ENCODE measurements around the gene GAPDHS.

Gene GAPDHS

DNA sequence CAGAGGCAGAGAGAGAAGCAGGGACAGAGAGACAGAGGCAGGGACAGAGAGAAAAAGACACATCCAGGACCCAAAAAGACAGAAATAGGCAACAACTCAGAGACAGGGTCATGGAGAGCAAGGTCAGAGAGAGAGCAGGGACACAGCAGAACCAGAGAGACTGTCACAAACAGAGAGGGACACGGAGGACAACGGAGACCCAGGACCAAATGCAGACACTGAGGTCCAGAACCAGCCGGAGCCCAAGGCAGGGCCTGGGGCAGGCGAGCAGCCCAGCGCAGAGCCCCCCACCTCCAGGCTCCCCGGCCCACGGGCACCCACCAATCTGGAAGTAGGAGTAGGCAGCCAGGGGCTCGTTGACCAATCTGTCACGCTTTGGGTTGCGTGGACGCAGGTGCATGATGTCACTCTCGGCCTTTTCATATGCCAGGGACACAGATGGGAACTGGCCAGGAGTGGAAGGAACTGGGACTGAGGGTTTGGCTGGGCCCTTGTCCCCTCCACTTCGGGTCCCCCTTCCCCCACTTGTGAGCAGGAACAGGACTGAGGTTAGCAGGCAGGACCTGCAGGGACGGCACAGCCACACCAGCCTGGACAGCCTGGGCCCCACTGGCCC, 20.2 kb downstream of the GAPDHS start:
- Mint-ChIP-seq H3K27ac (no peak overlapping the region), H3K4me1 (peaks cover 5% of the 10 kb centered on the region), H3K27me3 (ENCODE audit: low read depth) (peaks cover 36% of the 10 kb centered on the region), H3K36me3 (ENCODE audit: low read depth) (no peaks in the 10 kb centered on the region), H3K9me3 (no peaks in the 10 kb centered on the region), H3K4me3 (no peak overlapping the region)
- TF ChIP-seq, protein P1, sequence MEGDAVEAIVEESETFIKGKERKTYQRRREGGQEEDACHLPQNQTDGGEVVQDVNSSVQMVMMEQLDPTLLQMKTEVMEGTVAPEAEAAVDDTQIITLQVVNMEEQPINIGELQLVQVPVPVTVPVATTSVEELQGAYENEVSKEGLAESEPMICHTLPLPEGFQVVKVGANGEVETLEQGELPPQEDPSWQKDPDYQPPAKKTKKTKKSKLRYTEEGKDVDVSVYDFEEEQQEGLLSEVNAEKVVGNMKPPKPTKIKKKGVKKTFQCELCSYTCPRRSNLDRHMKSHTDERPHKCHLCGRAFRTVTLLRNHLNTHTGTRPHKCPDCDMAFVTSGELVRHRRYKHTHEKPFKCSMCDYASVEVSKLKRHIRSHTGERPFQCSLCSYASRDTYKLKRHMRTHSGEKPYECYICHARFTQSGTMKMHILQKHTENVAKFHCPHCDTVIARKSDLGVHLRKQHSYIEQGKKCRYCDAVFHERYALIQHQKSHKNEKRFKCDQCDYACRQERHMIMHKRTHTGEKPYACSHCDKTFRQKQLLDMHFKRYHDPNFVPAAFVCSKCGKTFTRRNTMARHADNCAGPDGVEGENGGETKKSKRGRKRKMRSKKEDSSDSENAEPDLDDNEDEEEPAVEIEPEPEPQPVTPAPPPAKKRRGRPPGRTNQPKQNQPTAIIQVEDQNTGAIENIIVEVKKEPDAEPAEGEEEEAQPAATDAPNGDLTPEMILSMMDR (IDR thresholded peaks at IDR 0.05; ENCODE audit: unreplicated experiment in 3 of 3): no peak

DNA sequence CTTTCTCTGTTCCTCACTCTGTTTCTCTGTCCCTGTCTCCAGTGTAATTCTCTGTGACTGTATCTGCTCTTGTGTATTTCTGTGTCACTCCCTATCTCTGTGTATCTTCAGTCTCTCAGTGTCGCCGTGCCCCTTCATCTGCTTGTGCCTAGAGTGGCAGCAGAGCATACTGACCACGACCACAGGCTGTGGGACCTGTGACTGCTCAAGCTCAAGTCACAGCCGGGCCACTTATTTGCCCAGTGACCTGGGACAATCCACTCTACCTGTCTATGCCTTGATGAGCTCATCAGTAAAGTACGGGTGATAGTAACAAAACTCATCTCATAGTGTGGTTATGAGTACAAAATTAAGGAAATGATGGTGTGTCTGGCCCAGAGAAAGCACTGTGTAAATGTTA, 20.8 kb downstream of the GAPDHS start:
- Mint-ChIP-seq H3K4me3 (no peak overlapping the region), H3K27ac (no peak overlapping the region), H3K9me3 (no peaks in the 10 kb centered on the region), H3K27me3 (ENCODE audit: low read depth) (peaks cover 42% of the 10 kb centered on the region), H3K4me1 (peaks cover 5% of the 10 kb centered on the region), H3K36me3 (ENCODE audit: low read depth) (no peaks in the 10 kb centered on the region)
- TF ChIP-seq, protein P1 (IDR thresholded peaks at IDR 0.05; ENCODE audit: unreplicated experiment in 3 of 3): no peak

DNA sequence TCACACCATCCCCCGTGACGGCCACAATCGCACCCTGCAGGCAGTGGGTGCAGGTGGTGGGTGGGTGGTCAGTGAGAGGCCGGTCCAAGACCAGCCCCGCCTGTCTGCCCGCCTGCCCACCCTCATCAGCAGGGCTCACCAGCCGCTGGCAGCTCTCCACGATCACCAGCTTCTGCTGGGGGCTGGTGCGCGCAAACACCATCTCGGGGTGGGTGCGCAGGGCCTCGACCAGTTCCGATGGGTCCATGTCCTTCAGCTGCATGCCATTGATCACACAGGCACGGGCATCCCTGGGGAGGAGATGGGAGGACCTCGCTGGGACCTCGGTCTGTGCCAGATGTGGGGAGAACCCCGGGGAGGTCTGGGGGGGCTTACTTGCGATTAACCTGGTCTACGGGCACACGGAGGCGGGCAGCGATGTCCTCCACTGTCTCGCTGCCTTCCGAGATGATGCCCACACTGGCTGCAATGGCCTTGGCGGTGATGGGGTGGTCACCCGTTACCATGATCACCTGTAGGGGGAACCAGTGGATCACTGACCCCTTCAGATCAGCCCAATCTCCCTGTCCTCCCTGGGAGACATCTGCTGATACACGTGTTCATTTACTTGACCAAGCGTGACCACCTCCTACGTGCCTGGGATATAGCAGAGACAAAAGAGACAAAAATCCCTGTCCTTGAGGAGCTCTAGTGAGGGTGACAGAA, 22.2 kb downstream of the GAPDHS start:
- Mint-ChIP-seq H3K27me3 (ENCODE audit: low read depth) (peaks cover 56% of the 10 kb centered on the region), H3K36me3 (ENCODE audit: low read depth) (no peaks in the 10 kb centered on the region), H3K4me1 (peaks cover 5% of the 10 kb centered on the region), H3K4me3 (peak overlapping the region; percentile 8 to 48 (median 26)), H3K27ac (no peak overlapping the region), H3K9me3 (no peaks in the 10 kb centered on the region)
- TF ChIP-seq, protein P1 (IDR thresholded peaks at IDR 0.05; ENCODE audit: unreplicated experiment in 3 of 3): peak in 2 of 3 experiments; percentile 13 to 31

DNA sequence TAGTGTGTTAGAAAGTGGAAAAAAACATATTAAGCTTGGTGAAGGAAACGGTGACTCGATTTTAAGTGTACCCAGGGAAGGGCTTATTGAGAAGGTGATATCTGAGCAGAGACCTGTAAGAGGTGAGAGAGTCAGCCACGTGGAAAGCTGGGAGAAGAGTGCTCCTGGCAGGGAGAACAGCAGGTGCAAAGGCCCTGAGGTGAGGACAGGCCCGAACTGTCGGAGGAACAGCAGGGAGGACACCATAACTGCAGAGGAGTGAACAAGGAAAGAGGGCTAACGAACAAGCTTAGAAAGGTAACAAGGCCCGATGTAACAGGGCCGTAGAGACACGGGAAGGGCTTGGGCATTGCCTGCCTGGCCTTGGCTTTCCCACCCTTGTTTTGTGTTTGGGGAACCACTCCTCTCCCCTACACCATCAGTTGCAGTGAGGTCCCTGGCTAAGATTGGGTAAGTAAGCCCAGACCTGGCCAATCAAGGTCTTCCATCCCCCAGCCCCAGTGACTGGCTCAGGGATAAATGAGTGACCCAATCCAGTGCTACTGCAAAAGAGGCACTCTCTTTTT, 22.9 kb downstream of the GAPDHS start:
- H3K27ac Mint-ChIP-seq: no peak overlapping the region
- peaks cover 62% of the 10 kb centered on the region for H3K27me3 Mint-ChIP-seq (ENCODE audit: low read depth)
- peaks cover 5% of the 10 kb centered on the region for H3K4me1 Mint-ChIP-seq
- H3K4me3 Mint-ChIP-seq: peak overlapping the region; percentile 26 to 48 (median 47)
- H3K36me3 Mint-ChIP-seq (ENCODE audit: low read depth): no peaks in the 10 kb centered on the region
- TF ChIP-seq, protein P1 (IDR thresholded peaks at IDR 0.05; ENCODE audit: unreplicated experiment in 3 of 3): no peak
- H3K9me3 Mint-ChIP-seq: no peaks in the 10 kb centered on the region

DNA sequence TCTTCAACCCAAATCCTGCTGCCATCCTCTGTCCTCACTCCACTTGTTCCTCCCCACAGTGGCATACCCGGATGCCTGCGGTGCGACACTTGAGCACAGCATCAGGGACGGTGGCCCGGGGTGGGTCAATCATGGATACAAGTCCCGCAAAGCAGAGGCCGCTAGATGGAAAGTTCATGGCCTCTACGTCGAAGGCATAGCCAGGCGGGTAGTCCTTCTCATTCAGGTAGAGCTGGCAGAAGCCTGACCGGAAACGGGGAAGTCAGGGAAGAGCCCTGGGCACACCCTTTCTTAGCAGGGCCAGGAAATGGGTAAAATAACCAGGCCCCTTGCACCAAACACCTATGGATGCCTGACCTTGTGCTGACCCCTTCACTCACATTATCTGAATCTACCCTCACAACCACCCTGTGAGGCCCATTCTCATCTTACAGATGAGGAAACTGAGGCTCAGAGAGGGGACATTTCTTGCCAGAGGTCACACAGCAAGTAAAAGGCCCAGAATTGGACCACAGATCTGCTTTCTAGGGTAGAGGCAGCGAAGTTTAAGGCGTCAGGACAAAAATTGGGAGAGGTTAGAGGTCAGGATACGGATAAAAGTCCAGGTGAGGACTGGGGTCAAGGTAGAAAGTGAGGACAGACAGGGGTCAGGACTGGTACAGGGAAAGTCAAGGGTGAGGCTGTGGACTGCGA, 23.7 kb downstream of the GAPDHS start:
- peaks cover 5% of the 10 kb centered on the region for H3K4me1 Mint-ChIP-seq
- H3K27ac Mint-ChIP-seq: no peak overlapping the region
- TF ChIP-seq, protein P1 (IDR thresholded peaks at IDR 0.05; ENCODE audit: unreplicated experiment in 3 of 3): no peak
- no peaks in the 10 kb centered on the region for H3K9me3 Mint-ChIP-seq
- peak overlapping the region; percentile 54 to 84 (median 79) for H3K4me3 Mint-ChIP-seq
- H3K36me3 Mint-ChIP-seq (ENCODE audit: low read depth): no peaks in the 10 kb centered on the region
- peaks cover 71% of the 10 kb centered on the region for H3K27me3 Mint-ChIP-seq (ENCODE audit: low read depth)
